Fibroblast of lung (primary cell): ENCODE data around the gene NGF. TPM values are rescaled to one million over a fixed set of nuclear protein-coding genes. Genes with fewer than 3 reads are reported as not detected.
A peak's percentile ranks its signal among the peaks of the same experiment; 100 is the strongest.

ENCODE experiments used
- DNase-seq, 2 donors: peaks; one replicate each; pipeline versions ENCODE4 v3.0.0 to v3.0.0-alpha.2; 2010; ENCODE audit warnings: low read depth in 2 of 2
- H2AFZ ChIP-seq: 2 replicates; pipeline ENCODE4 v1.5.1; 2012; ENCODE audit warnings: low read length, control low read depth, inconsistent platforms
- H3K27ac ChIP-seq: 2 replicates; pipeline ENCODE4 v1.5.1; 2011; ENCODE audit warnings: low read length, control low read depth; ENCODE audit not compliant: insufficient read depth
- H3K27me3 ChIP-seq: 2 replicates; pipeline ENCODE4 v1.5.1; 2011; ENCODE audit warnings: mild to moderate bottlenecking, low read length; ENCODE audit not compliant: control insufficient read depth, insufficient read depth
- H3K36me3 ChIP-seq: 2 replicates; pipeline ENCODE4 v1.5.1; 2011; ENCODE audit warnings: low read length; ENCODE audit not compliant: control insufficient read depth, insufficient read depth
- H3K4me1 ChIP-seq: 2 replicates; pipeline ENCODE4 v1.5.1; 2011; ENCODE audit warnings: low read length; ENCODE audit not compliant: control insufficient read depth, insufficient read depth; ENCODE audit errors: extremely low read depth
- H3K4me2 ChIP-seq: 2 replicates; pipeline ENCODE4 v1.5.1; 2011; ENCODE audit warnings: low read length, control low read depth; ENCODE audit not compliant: insufficient read depth; ENCODE audit errors: extremely low read depth
- H3K4me3 ChIP-seq, 4 experiments: fragments of 200-600 bp in 1 of 4; sonication (generic) in 1 of 4; replicated peaks in 1 of 4; 2 replicates each; pipeline ENCODE4 v1.5.1; 2011 to 2016; ENCODE audit warnings: low read length in 4 of 4, low read depth in 3 of 4, mild to moderate bottlenecking in 3 of 4, control low read depth in 2 of 4, inconsistent platforms in 1 of 4, mixed read lengths in 1 of 4; ENCODE audit not compliant: insufficient read depth in 1 of 4; ENCODE audit errors: control extremely low read depth in 1 of 4
- H3K79me2 ChIP-seq: 2 replicates; pipeline ENCODE4 v1.5.1; 2012; ENCODE audit warnings: mild to moderate bottlenecking, low read length, inconsistent platforms; ENCODE audit not compliant: control insufficient read depth, insufficient read depth
- H3K9ac ChIP-seq: 2 replicates; pipeline ENCODE4 v1.5.1; 2011; ENCODE audit warnings: mild to moderate bottlenecking, low read length, control low read depth; ENCODE audit not compliant: insufficient read depth
- H3K9me3 ChIP-seq: 2 replicates; pipeline ENCODE4 v1.5.1; 2012; ENCODE audit warnings: low read depth, low read length; ENCODE audit not compliant: control insufficient read depth, insufficient read depth
- H4K20me1 ChIP-seq: 2 replicates; pipeline ENCODE4 v1.5.1; 2011; ENCODE audit warnings: low read length; ENCODE audit not compliant: control insufficient read depth, insufficient read depth; ENCODE audit errors: extremely low read depth
- CTCF ChIP-seq, 2 donors: IDR thresholded peaks in 1 of 2; conservative IDR thresholded peaks in 1 of 2; 1 replicate in 1 of 2; 2 replicates in 1 of 2; pipeline ENCODE4 v1.5.1; 2011 to 2012; ENCODE audit warnings: low read length in 2 of 2, control low read depth in 1 of 2, inconsistent platforms in 1 of 2, low read depth in 1 of 2, mild to moderate bottlenecking in 1 of 2
- EZH2 ChIP-seq: IDR thresholded peaks from 2 replicates; pipeline ENCODE4 v1.5.1; 2012; ENCODE audit warnings: low read length, control low read depth, mild to moderate bottlenecking; ENCODE audit errors: missing control alignments
- polyA plus RNA-seq, 2 donors: library from polyadenylated mRNA; depleted of rRNA in 1 of 2; stranded (reverse) in 1 of 2; unstranded in 1 of 2; fragments of >200 nt; gene quantifications; 2 replicates each; pipeline ENCODE4 v1.2.1, GENCODE V29; 2011 to 2012; ENCODE audit warnings: missing spikeins in 1 of 2
- total RNA-seq: library from RNA; depleted of rRNA; stranded (reverse); fragments of >200 nt; gene quantifications from 2 replicates; pipeline ENCODE4 v1.2.1, GENCODE V29; 2014

The NGF gene
- total and polyA plus RNA-seq, 2 donors (not counting 1 experiment from before 2014, with no cell fraction given): 4.0 to 17.6 TPM

- Histone ChIP-seq H3K36me3 (no peaks in the 10 kb centered on the region), H2AFZ (no peak overlapping the region), H4K20me1 (no peaks in the 10 kb centered on the region), H3K79me2 (peaks cover 45% of the 10 kb centered on the region), H3K9me3 (no peaks in the 10 kb centered on the region), H3K4me1 (peaks cover 16% of the 10 kb centered on the region), H3K27ac (no peak overlapping the region), H3K4me2 (peak overlapping the region; percentile 73), H3K4me3 (peak overlapping the region in 3 of 4 experiments; percentile 84 to 98 (median 97)), H3K9ac (no peak overlapping the region), H3K27me3 (no peaks in the 10 kb centered on the region)
- TF ChIP-seq CTCF (conservative IDR thresholded peaks at IDR 0.05 in 1 of 2, IDR thresholded peaks at IDR 0.05 in 1 of 2; ENCODE audit: low read depth in 1 of 2, low read length in 2 of 2): no peak
- no peak for TF ChIP-seq EZH2
- DNase-seq: no peak
Measured at GRCh38 chr1:115336741-115337140, 1.3 kb downstream of the NGF start.

DNA sequence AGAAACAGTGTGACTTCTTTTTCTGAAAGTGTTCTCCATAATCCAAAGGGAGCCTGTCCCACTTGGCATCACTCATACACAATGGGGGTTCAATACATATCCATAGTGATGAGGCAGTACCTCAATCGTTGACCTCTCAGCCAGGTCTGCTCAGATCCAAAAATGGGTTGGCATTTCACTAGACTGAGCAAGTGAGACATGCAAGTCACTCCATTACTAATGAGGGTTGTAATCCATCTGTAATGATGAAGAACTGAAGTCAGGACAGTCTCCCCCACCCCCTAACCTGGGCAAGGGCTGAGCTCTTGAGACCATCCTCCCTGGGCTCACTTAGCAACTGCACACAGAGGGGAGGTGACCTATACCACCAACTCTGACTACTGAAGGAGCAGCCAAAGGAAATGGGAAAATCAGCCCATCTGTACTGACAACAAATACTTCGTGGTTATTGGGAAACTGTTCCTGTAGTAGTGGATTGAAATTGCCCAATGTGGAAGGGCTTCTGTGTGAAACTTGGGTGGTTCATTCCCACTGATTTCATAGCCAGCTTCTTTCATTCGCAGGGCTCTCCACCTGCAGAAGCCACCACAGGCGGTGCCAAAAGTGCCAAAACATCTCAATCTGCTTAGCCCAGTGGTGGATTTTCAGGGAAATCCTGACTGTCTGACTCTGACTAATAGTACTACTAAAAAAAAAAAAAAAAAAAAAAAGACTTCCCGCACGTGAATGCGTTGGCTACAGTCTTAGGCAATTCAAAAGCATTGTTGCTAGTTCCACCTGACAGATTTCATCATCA is 5.0 kb downstream of the NGF start:
- Histone ChIP-seq H3K27me3 (no peaks in the 10 kb centered on the region), H3K79me2 (peaks cover 56% of the 10 kb centered on the region), H3K9me3 (no peaks in the 10 kb centered on the region), H3K4me3 (no peak overlapping the region), H4K20me1 (no peaks in the 10 kb centered on the region), H2AFZ (no peak overlapping the region), H3K36me3 (no peaks in the 10 kb centered on the region), H3K27ac (peak overlapping the region; percentile 86), H3K4me2 (no peak overlapping the region), H3K9ac (no peak overlapping the region), H3K4me1 (peaks cover 28% of the 10 kb centered on the region)
- DNase-seq: peak; percentile 79 to 88
- no peak for TF ChIP-seq EZH2
- no peak for TF ChIP-seq CTCF (conservative IDR thresholded peaks at IDR 0.05 in 1 of 2, IDR thresholded peaks at IDR 0.05 in 1 of 2; ENCODE audit: low read depth in 1 of 2, low read length in 2 of 2)

DNA sequence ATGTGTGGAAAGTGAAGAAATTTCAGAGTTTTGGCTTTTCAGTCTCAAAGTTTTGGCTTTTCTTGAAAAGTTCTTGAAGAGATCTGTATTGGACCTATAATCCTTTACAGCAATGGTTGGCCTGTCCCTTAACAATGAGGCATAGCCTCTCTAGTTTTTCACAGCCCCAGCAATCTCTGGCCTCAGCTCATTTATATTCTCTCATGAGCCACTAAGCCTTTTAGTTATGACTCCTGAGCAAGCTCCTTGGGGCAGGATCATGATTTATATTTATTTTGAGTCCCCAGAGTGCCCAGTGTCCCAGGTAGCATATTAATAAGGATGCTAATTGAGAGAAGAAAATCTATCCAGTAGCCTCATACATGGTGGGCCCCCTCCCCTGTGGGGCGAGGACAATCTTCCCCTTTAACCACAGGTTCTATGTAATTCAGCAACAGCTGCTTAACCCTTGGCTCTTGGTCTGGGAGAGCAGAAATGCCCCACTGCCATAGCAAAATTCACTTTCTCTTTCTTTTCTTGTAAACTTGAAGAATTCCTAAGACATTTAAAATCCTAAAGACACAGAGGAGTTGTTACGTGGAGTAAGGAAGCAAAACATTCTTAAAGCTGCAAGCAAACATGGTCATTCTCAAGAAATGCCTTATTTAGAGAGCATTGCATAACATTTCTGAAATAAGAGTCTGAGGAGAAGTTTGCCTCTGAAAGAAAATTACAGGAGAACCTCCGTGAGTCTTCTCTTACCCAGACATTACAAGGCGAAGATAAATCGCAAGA is 6.3 kb downstream of the NGF start:
- Histone ChIP-seq H3K4me1 (peaks cover 37% of the 10 kb centered on the region), H2AFZ (no peak overlapping the region), H3K27me3 (no peaks in the 10 kb centered on the region), H3K9me3 (no peaks in the 10 kb centered on the region), H3K4me2 (peak overlapping the region; percentile 36), H3K79me2 (peaks cover 51% of the 10 kb centered on the region), H3K27ac (peak overlapping the region; percentile 86), H3K4me3 (no peak overlapping the region), H3K9ac (no peak overlapping the region), H3K36me3 (no peaks in the 10 kb centered on the region), H4K20me1 (no peaks in the 10 kb centered on the region)
- TF ChIP-seq CTCF (conservative IDR thresholded peaks at IDR 0.05 in 1 of 2, IDR thresholded peaks at IDR 0.05 in 1 of 2; ENCODE audit: low read depth in 1 of 2, low read length in 2 of 2) (no peak), EZH2 (no peak)
- peak; percentile 35 to 59 for DNase-seq
